Kidney capillary endothelial cell (primary cell): ENCODE results near the gene UGT1A5.

Source experiments
- DNase-seq: peaks from one replicate; pipeline ENCODE4 v3.0.0-alpha.2; 2018; ENCODE audit warnings: low spot score

The UGT1A5 gene

DNA sequence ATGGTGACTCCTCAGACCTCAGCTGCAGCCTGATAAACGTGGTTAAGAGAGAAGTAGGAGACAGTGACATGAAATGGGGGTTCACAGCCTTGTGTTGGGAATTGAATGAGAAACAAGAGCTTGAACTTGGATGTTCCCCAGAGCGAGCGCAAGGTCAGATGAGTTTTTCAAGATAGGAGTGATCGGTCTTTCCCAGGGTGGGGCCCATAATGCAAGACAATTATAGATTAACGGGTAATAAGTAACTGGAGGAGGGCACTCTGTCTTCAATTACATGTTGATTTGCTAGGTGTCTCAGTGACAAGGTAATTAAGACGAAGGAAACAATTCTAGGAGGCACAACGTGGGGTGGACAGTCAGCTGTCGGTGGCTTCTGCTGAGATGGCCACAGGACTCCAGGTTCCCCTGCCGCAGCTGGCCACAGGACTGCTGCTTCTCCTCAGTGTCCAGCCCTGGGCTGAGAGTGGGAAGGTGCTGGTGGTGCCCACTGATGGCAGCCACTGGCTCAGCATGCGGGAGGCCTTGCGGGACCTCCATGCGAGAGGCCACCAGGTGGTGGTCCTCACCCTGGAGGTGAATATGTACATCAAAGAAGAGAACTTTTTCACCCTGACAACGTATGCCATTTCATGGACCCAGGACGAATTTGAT, at the start of gene UGT1A5:
UGT1A5 (plus strand) TSS at position 297 of the 651 bp plus-strand sequence; CDS start at position 382, 85 bp downstream.
- DNase-seq: no peak

DNA sequence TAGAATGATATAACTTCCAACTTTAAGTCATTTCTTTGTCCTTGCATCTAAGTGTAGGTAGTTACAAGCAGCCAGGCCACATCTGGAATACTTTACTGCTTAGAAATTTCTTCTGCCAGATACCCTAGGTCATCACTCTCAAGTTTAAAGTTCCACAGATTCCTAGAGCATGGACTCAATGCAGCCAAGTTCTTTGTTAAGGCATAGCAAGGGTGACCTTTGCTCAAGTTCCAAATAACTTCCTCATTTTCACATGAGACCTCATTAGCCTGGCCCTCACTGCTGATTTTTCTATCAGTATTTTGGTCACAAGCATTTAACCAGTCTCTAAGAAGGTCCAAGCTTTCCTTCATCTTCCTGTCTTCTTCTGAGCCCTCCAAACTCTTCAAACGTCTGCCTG, 48.8 kb upstream of the UGT1A5 start:
- no peak for DNase-seq

DNA sequence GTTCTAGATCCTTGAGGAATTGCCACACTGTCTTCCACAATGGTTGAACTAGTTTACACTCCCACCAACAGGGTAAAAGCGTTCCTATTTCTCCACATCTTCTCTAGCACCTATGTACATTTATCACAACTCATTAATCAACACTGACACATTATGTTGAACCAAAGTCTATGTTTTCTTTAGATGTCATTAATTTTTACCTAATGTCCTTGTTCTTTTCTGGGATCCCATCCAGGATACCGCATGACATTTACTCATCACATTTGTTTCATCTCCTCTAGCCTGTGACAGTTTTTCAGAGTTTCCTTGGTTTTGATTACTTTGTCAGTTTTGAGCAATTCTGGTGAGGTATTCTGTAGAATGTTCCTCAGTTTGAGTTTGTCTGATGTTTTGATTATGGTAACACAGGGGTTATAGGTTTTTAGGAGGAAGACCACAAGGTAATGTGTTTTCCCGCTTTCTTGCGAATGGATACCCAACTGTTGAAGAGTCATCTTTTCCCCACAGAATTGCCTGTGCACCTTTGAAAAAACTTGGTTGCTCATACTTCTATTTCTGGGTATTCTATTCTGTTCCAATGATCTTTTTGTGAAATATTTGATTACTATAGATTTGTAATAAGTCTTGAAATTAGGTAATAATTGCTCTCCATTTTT, 44.0 kb upstream of the UGT1A5 start:
- DNase-seq: no peak

DNA sequence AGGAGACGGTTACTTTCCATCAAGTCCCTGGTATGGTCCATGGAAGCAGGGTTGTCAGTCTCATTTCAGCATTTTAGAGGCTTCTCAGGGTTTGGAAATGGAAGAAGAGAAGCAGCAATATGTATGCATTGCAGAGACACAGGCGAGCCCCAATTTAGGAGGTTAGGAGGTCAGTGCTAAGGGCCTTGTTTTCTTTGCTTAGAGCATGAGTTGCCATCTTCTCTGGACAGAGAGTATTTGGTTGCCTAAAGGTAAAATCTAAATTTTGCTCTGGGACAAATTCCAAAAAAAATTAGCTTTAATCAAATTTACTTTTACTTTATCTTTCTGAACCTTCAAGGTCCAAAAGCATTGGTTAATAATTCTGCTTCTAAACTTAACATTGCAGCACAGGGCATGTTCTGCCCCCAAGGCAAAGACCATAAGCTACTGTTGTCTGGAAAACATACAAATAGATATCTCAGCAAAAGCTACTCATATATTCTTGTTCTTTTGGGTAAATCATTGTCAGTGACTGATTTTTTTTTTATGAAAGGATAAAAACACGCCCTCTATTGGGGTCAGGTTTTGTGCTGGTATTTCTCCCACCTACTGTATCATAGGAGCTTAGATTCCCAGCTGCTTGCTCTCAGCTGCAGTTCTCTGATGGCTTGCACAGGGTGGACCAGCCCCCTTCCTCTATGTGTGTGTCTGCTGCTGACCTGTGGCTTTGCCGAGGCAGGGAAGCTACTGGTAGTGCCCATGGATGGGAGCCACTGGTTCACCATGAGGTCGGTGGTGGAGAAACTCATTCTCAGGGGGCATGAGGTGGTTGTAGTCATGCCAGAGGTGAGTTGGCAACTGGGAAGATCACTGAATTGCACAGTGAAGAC, 41.2 kb upstream of the UGT1A5 start, which contains the start of gene UGT1A9:
UGT1A9 (plus strand) TSS at position 609 of the 872 bp plus-strand sequence; CDS start at position 646, 37 bp downstream.
- DNase-seq: no peak

DNA sequence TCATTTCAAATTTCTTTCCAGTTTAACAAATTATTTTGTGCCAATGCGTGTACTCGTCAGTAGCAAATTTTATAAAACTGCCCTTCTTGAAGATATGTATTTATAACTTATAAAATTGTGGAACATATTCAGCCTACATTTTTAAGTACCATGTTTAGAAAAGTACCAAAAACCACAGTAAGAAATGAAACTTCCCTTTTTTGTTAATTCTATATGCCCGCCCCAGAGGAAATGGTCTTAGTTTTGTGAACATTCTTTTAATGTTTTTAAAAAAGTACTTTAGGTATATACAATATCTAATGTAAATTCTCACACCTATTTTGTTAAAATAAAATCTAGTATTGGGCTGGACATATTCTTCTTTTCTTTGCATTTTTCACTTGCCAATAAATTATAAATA, 39.8 kb upstream of the UGT1A5 start:
- DNase-seq: no peak

DNA sequence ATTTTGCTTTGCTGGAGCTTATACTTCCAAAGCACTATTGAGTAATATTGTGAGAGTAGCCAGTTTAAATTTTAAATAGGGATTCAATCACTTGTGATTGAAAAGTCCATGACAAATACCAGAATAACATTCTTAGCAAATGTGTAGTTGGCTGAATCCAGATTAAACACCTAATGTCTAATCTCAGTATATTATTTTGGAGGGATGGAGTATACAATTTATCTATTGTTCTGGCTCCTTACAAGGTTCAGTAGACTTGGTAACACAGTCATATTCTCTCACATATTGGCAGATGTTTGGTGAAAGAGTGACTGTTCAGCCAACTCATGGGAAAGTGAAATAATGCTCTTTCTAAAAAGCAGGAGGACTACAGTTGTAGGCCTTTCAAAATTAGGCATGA, 38.8 kb upstream of the UGT1A5 start:
- no peak for DNase-seq

DNA sequence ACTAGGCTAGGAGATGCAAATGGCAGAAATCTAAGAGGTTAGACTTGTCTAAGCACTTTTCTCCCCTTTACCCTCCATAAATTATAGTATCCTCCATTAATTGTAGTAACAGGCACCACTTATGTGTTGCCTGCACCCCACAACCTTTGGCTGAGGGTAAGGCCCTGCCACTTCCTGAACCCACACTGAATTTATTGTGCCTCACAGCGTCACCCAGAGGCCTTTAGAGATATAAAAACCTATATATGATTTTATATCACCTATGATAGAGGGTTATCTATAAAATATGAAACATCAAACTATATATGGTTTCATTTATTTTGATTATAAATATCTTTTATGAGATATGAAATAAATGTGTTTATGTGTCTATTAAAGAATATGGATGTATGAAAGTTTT, 38.4 kb upstream of the UGT1A5 start:
- no peak for DNase-seq

DNA sequence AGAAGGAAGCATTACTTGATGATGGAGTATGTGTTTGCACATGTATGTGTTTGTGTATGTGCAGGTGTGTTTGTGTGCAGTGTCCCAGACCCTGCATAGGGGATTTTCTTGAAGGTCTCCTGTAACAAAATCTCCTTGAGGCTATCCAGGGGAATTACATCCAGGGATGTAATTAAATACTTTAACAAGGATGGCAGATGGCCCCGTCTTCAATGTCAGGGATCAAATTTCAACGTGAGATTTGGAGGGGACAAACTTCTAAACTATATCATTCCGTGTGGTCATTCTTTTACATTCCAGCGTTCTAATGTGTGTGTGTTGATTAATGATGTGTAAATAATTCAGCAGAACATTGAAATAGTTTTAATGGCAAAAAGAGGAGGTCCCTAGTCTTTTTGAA, 37.7 kb upstream of the UGT1A5 start:
- DNase-seq: no peak

DNA sequence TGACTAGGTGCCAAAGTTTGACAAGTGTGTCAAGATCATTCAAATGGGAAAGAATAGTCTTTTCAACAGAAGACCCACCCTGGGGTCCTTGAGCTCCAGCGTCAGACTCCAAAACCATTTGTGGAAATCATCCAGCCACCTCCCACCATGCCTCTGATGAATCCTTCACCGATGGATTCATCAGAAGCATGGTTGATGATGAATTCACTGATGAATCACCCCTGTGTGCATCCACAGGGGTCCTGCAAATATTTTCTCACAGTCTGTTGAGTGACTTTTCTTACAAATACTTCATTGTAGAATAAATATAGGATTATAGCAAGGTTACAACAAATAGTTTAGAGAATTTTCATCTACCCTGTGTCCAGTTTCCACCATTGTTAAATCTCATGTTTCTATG, 36.7 kb upstream of the UGT1A5 start:
- DNase-seq: no peak

DNA sequence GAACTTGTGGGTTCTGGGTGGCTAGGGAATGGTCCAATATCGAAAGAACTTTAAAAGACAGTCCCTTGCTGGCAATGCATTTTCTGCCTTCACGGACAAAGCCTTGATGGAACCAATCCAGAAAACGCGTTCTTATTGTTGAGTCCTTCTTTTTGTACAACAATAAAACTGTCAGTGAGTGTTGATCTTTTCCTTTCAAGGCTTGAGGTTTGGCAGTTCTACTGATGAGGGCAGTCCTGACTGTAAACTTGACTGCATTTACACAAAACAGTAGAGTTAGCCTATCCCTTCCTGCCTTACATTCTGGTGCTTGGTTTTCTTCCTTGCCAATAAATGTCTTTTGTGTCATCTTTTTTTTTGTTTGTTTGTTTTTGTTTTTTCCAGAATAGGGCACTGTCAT, 33.5 kb upstream of the UGT1A5 start:
- no peak for DNase-seq

DNA sequence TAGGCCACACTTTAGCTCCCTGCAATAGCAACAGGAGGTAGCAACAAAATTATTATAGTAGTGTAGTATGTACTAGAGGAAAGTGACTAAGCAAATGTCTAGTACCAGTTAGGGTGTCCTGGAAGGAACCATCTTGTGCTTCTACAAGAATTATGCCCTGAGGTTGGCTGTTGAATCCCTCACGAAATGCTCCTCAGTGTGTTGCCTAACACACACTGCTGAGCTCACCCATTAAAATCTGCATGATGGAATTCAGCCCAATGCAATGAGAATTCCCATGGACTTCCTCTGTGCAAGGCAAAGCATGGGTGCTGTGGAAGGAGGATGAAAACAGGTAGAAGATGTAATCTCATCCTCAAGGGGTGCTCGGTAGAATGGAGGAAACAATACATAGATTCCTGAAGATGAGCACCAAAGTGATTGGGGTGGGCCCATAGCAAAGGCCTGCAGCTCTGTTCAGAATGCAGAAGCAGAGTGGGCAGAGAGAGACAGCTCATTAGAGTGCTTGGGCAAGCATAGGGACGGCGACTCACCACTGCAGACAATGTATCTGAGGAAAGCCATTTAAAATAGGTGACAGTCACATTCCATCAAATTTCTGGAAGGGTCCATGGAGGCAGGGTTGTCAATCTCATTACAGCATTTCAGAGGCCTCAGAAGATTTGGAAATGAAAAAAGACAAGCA, 32.2 kb upstream of the UGT1A5 start:
- DNase-seq: no peak

DNA sequence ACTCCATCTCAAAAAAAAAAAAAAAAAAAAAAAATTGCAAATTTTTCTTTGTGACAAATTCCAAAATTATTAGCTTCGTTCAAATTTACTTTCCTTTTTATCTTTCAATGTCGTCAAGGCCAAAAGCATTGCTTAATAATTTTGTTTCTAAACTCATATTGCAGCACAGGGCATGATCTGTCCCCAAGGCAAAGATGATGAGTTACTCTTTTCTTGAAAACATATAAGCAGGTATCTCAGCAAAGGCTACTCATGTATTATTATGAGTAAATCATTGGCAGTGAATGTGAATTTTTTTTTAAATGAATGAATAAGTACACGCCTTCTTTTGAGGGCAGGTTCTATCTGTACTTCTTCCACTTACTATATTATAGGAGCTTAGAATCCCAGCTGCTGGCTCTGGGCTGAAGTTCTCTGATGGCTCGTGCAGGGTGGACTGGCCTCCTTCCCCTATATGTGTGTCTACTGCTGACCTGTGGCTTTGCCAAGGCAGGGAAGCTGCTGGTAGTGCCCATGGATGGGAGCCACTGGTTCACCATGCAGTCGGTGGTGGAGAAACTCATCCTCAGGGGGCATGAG, 31.1 kb upstream of the UGT1A5 start, which contains the start of gene UGT1A7:
UGT1A7 (plus strand) TSS at position 381 of the 579 bp plus-strand sequence; CDS start at position 418, 37 bp downstream.
- no peak for DNase-seq

DNA sequence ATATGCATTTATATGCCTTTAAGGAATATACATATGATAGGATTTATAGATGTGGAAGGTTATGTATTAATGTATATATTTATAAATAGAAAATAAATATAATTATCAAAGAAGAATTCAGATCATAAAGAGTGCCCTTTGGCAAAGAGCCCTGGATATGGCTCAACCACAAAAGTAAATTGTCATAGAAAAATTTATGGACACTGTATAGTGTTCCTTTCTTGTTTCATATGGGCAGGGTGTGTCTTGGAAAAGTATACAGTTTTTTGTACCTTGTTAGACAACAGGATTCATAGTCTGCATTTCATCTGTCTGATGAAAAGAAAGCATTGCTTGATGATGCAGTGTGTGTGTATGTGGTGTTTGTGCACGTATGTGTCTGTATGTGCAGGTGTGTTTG, 28.1 kb upstream of the UGT1A5 start:
- no peak for DNase-seq

DNA sequence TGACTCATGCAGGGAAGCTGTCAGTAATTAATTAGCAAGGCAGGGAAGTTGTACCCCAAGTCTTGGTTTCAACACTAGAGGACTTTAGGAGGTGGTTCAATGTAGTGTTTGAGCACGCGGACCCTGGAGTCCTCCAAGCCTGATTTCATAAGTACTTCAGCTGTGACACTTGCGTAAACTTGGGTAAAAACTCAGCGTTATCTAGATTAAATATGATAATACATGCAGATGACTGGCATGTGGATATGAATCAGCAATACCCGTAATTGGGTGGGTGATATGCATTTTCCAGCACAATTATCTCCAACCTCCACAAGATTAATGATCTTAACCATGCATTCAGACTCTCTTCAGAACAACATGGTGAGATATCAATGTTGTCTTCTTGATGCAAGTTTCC, 25.8 kb upstream of the UGT1A5 start:
- DNase-seq: no peak

DNA sequence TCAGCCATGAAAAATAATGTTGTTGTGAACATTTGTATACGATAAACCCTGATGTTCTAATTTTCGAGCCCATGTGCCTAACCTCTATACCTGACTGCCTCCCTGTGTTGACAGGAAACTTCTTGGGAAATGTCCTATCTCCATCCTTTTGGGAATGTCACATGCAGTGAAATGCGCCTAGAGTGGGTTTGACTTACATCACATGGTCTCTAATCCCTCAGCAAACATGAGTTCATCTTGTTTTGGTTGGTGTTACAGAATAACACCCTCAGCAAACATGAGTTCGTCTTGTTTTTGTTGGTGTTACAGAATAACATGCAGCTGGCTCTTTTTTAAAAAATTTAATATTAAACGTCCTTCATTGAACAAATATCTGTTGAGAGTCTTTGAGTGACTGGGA, 24.4 kb upstream of the UGT1A5 start:
- DNase-seq: no peak

DNA sequence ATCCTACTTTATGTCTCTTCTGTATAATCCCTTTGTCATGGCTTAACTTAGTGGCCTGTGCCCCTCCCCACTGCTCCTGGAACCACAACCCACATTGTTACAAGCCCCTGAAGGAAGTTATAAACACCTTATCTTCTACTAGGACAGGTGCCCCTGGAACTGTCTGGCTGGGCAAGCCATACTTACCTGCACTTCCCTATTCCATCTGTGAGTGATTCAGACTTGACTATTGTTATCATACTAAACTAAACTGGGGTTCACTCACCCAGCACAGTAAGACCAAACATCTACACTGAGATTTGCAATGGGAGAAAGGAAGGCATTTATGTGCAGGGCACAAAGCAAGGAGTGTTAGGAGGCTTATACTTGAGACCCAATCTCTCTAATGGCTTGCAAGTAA, 23.7 kb upstream of the UGT1A5 start:
- no peak for DNase-seq

DNA sequence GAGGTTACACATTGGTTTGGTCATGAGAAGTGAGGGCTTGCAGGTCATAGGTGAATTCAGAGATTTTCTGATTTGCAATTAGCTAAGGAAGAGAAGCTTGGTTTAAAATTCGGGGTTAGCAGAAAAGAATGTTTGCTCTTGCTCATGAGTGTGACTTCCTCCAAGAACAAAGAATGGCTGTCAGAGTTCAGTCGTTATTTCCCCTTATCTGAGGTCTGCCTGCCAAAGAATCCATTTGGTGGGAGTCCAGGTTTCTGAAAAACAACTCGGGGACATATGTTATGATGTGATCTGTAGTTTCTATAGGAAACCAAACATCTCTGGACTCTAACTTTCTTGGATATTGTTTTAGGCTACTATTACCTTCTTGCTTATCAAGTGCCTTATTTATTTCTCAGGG, 23.2 kb upstream of the UGT1A5 start:
- DNase-seq: no peak

DNA sequence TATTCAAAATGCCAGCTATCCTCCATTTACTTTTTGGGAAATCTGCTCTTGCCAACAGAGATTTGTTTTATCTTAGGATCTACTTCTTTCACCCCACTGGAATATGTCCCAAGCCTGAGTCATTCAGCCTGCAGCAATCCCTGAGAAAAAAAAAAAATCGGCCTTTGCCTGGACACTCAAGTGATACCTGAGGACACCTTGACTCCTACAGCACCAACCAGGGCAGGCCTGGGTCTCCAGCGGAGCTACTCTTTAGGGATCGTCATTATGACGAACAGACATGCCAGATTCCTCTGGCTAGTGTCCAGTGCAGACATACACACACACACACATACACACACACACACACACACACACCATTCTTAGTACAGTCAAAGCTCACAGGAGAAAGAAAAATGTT, 22.3 kb upstream of the UGT1A5 start:
- DNase-seq: no peak

DNA sequence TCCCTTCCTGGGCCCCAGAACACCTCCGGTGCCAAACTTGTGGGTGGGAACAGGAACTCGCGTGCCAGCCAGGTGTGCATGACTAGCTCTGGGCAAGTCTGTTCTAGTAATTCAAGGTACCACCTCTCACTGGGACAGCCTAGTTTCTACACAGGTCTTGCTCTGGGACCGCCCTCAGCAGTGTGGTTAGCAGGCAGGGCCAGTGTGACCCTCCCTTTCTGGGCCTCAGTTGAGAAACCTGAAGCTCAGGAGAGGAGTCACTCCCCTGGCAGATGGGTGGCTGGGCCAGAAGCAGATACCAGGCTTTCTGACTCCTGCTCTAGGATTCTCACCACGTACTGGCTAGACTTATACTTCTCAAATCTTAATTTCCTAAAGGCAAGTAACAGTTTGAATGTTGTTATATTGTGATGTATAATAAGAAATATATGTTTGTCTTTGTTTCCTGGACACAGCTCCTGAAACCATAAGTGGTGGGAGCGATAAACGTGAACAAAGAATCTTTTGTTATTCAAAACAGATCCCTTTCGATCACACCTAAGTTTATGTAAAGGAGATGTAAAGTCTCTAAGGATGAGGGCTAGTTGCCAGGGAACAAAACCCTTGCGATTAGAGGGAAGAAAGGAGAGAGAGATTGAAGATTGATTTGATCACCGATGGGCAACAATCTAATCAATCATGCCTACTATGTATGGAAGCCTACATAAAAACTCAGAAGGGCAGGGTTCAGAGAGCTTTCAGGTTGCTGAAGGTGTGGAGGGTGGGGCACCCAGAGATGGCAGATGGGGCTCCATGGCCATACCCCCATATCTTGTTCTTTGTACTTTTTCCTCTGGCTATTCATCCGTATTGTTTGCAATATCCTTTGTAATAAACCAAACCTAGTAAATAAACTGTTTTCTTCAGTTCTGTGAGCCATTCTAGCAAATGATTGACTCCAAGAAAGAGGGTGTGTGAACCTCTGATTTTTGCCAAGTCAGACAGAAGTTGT, 21.0 kb upstream of the UGT1A5 start:
- DNase-seq: no peak

DNA sequence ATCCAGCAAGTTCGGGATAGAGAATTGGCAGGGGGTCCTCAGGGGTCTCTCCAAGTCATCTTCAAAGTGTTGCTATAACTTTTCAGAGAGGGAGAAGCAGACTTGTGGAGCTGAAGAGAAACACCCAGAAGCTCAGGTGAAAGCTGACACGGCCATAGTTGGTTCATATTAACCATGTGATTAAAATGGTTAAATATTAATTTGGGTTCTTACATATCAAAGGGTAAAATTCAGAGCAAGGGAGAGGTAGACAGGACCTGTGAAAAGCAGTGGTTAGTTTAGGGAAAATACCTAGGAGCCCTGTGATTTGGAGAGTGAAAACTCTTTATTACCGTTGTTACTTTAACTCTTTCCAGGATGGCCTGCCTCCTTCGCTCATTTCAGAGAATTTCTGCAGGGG, 20.1 kb upstream of the UGT1A5 start, which contains the start of gene UGT1A6:
UGT1A6 (plus strand) TSS at position 243 of the 400 bp plus-strand sequence; CDS start at position 358, 115 bp downstream.
- no peak for DNase-seq
